Astrocyte of the cerebellum (primary cell): ENCODE measurements around the gene ANKRD39.

Experiments
- DNase-seq: peaks from one replicate; pipeline ENCODE4 v3.0.0-alpha.2; 2011; ENCODE audit warnings: low read depth
- H3K4me3 ChIP-seq: 2 replicates; pipeline ENCODE4 v1.5.1; 2011; ENCODE audit warnings: mild to moderate bottlenecking, low read depth, low read length, moderate library complexity
- CTCF ChIP-seq: IDR thresholded peaks from 2 replicates; pipeline ENCODE4 v1.5.1; 2012; ENCODE audit warnings: low read length, low read depth, moderate library complexity, mild to moderate bottlenecking; ENCODE audit errors: missing control alignments
- in situ Hi-C: cut with HindIII; loops from 2 replicates; pipeline ENCODE4 v1.10.0; 2017; ENCODE audit warnings: low sequenced_read_pairs

ANKRD39 gene

GRCh38 chr2:96898641-96899412, 41.0 kb upstream of the ANKRD39 start:
- no peak for DNase-seq
- no peak for TF ChIP-seq CTCF
- no peak overlapping the region for H3K4me3 ChIP-seq
- in situ Hi-C loops, result no loop called here

GRCh38 chr2:96898135-96898505, 40.3 kb upstream of the ANKRD39 start:
- DNase-seq, result no peak
- no peak overlapping the region for H3K4me3 ChIP-seq
- TF ChIP-seq CTCF, result no peak
- in situ Hi-C loops, result no loop called here

GRCh38 chr2:96897491-96898134, 39.8 kb upstream of the ANKRD39 start:
- in situ Hi-C loops, result no loop called here
- TF ChIP-seq CTCF, result no peak
- DNase-seq, result no peak
- H3K4me3 ChIP-seq, result no peak overlapping the region

- in situ Hi-C loops, result no loop called here
- no peak for TF ChIP-seq CTCF
- no peak for DNase-seq
- H3K4me3 ChIP-seq, result no peak overlapping the region
These were observed 38.2 kb upstream of the ANKRD39 start for GRCh38 chr2:96895746-96896651.

- no peak for TF ChIP-seq CTCF
- in situ Hi-C loops, result no loop called here
- no peak for DNase-seq
- no peak overlapping the region for H3K4me3 ChIP-seq
These were observed 37.4 kb upstream of the ANKRD39 start for GRCh38 chr2:96895032-96895745.

- no peak for DNase-seq
- no peak overlapping the region for H3K4me3 ChIP-seq
- in situ Hi-C loops, result no loop called here
- TF ChIP-seq CTCF, result no peak
These were observed 36.3 kb upstream of the ANKRD39 start for GRCh38 chr2:96894151-96894531.
